ENCODE results near the gene AKAP13. TPM values are rescaled to one million over a fixed set of nuclear protein-coding genes. Genes with fewer than 3 reads are reported as not detected.

AKAP13 gene
- polyA plus RNA-seq, 1 of the 3 experiments (the other 2 are of a cell fraction) = 8.4 TPM

DNA sequence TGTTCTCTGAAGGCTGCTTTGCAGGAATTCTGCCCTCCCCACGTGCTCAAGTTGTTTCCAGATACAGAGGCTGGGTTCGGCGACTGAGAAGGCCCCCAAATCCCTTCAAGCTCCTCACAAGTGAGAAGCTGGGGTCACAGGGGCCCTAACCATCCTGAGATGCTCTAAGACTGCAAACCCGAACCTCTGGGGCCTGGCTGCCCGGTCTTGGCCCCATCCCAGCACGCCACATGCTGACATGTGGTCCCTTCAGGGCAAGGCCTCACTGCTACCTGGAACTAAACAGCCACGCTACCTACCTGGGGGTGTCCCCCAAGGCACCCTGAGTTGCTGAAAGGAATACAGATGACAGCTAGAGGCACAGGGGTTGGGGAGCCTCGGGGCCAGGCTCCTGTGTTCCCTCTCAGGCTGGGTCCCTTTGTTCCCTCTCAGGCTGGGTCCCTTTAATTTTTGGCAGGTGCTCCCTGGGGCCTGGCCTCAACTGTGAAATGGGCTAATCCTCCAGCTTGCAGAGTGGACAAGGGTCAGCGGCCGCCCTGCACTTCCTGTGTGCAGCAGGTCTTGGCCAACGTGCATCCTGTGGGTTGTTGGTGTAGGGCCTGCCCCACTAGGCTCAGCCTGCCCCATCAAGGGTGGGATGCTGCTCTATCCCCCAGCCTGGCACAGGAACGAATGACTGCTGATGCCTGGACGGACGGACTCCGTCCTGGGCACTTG is 381.8 kb downstream of the AKAP13 start:
- 0 out of 2 replicates have a peak, but pooled peaks cover 3% of the 10 kb centered on the region for H4K20me1 ChIP-seq (ENCODE audit: insufficient read depth)
- no peak overlapping the region for H3K9ac ChIP-seq
- H3K79me2 ChIP-seq (ENCODE audit: insufficient read depth) = no peaks in the 10 kb centered on the region
- POLR2A ChIA-PET = no interaction called here
- no peak overlapping the region for H2AFZ ChIP-seq (ENCODE audit: low read depth)
- no peaks in the 10 kb centered on the region for H3K9me3 ChIP-seq
- no peak for TF ChIP-seq RAD21 (IDR thresholded peaks at IDR 0.05; ENCODE audit: low read length)
- TF ChIP-seq, protein P1, sequence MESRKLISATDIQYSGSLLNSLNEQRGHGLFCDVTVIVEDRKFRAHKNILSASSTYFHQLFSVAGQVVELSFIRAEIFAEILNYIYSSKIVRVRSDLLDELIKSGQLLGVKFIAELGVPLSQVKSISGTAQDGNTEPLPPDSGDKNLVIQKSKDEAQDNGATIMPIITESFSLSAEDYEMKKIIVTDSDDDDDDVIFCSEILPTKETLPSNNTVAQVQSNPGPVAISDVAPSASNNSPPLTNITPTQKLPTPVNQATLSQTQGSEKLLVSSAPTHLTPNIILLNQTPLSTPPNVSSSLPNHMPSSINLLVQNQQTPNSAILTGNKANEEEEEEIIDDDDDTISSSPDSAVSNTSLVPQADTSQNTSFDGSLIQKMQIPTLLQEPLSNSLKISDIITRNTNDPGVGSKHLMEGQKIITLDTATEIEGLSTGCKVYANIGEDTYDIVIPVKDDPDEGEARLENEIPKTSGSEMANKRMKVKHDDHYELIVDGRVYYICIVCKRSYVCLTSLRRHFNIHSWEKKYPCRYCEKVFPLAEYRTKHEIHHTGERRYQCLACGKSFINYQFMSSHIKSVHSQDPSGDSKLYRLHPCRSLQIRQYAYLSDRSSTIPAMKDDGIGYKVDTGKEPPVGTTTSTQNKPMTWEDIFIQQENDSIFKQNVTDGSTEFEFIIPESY (IDR thresholded peaks at IDR 0.05; ENCODE audit: borderline replicate concordance, low read depth) = no peak
- TF ChIP-seq, protein P2, sequence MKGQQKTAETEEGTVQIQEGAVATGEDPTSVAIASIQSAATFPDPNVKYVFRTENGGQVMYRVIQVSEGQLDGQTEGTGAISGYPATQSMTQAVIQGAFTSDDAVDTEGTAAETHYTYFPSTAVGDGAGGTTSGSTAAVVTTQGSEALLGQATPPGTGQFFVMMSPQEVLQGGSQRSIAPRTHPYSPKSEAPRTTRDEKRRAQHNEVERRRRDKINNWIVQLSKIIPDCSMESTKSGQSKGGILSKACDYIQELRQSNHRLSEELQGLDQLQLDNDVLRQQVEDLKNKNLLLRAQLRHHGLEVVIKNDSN (IDR thresholded peaks at IDR 0.05; ENCODE audit: borderline replicate concordance, low read depth) = no peak
- TF ChIP-seq GABPA (IDR thresholded peaks at IDR 0.05; ENCODE audit: low read depth) = no peak
- TF ChIP-seq, protein P3, sequence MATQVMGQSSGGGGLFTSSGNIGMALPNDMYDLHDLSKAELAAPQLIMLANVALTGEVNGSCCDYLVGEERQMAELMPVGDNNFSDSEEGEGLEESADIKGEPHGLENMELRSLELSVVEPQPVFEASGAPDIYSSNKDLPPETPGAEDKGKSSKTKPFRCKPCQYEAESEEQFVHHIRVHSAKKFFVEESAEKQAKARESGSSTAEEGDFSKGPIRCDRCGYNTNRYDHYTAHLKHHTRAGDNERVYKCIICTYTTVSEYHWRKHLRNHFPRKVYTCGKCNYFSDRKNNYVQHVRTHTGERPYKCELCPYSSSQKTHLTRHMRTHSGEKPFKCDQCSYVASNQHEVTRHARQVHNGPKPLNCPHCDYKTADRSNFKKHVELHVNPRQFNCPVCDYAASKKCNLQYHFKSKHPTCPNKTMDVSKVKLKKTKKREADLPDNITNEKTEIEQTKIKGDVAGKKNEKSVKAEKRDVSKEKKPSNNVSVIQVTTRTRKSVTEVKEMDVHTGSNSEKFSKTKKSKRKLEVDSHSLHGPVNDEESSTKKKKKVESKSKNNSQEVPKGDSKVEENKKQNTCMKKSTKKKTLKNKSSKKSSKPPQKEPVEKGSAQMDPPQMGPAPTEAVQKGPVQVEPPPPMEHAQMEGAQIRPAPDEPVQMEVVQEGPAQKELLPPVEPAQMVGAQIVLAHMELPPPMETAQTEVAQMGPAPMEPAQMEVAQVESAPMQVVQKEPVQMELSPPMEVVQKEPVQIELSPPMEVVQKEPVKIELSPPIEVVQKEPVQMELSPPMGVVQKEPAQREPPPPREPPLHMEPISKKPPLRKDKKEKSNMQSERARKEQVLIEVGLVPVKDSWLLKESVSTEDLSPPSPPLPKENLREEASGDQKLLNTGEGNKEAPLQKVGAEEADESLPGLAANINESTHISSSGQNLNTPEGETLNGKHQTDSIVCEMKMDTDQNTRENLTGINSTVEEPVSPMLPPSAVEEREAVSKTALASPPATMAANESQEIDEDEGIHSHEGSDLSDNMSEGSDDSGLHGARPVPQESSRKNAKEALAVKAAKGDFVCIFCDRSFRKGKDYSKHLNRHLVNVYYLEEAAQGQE (IDR thresholded peaks at IDR 0.05; ENCODE audit: low read depth, low read length) = no peak
- no peak for TF ChIP-seq NFIC (IDR thresholded peaks at IDR 0.05; ENCODE audit: borderline replicate concordance)
- TF ChIP-seq, protein P4, sequence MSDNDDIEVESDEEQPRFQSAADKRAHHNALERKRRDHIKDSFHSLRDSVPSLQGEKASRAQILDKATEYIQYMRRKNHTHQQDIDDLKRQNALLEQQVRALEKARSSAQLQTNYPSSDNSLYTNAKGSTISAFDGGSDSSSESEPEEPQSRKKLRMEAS (IDR thresholded peaks at IDR 0.05; ENCODE audit: low read depth) = no peak
- no peak for TF ChIP-seq EZH2phosphoT487 (IDR thresholded peaks at IDR 0.05; ENCODE audit: borderline replicate concordance, low read depth)
- no peak for TF ChIP-seq FOXM1 (IDR thresholded peaks at IDR 0.05; ENCODE audit: low read depth)
- TF ChIP-seq TAF1 (IDR thresholded peaks at IDR 0.05; ENCODE audit: borderline replicate concordance, low read depth, low read length) = no peak
- TF ChIP-seq, protein P5, sequence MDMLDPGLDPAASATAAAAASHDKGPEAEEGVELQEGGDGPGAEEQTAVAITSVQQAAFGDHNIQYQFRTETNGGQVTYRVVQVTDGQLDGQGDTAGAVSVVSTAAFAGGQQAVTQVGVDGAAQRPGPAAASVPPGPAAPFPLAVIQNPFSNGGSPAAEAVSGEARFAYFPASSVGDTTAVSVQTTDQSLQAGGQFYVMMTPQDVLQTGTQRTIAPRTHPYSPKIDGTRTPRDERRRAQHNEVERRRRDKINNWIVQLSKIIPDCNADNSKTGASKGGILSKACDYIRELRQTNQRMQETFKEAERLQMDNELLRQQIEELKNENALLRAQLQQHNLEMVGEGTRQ (IDR thresholded peaks at IDR 0.05; ENCODE audit: borderline replicate concordance, low read depth, low read length) = no peak
- TF ChIP-seq POLR2AphosphoS5 (IDR thresholded peaks at IDR 0.05; ENCODE audit: low read depth, low read length) = no peak
- TF ChIP-seq RCOR1 (IDR thresholded peaks at IDR 0.05; ENCODE audit: low read length) = no peak
- TF ChIP-seq, protein P6, sequence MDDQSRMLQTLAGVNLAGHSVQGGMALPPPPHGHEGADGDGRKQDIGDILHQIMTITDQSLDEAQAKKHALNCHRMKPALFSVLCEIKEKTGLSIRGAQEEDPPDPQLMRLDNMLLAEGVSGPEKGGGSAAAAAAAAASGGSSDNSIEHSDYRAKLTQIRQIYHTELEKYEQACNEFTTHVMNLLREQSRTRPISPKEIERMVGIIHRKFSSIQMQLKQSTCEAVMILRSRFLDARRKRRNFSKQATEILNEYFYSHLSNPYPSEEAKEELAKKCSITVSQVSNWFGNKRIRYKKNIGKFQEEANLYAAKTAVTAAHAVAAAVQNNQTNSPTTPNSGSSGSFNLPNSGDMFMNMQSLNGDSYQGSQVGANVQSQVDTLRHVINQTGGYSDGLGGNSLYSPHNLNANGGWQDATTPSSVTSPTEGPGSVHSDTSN (IDR thresholded peaks at IDR 0.05) = no peak
- TF ChIP-seq FOSL2 (IDR thresholded peaks at IDR 0.05; ENCODE audit: borderline replicate concordance, low read depth) = no peak
- TF ChIP-seq TEAD4 (IDR thresholded peaks at IDR 0.05; ENCODE audit: borderline replicate concordance, insufficient read depth) = no peak
- no peak for TF ChIP-seq RXRA (IDR thresholded peaks at IDR 0.05; ENCODE audit: borderline replicate concordance, low read depth)
- no peak for TF ChIP-seq MXI1 (IDR thresholded peaks at IDR 0.05; ENCODE audit: low read depth, low read length)
- WGBS (ENCODE audit: low lambda C conversion rate) = 97% methylated on average over 9 of the region's 15 CpGs
- DNase-seq = no peak
- no peaks in the 10 kb centered on the region for H3K27me3 ChIP-seq (ENCODE audit: insufficient read depth)
- H3K27ac ChIP-seq (ENCODE audit: low read depth in 2 of 2, low read length in 1 of 2) = no peak overlapping the region; a peak in 1 of 4 replicates
- H3K4me3 ChIP-seq (ENCODE audit: low read depth in 2 of 2, low read length in 1 of 2) = no peak overlapping the region
- H3K4me2 ChIP-seq = no peak overlapping the region
- H3K4me1 ChIP-seq (ENCODE audit: control insufficient read depth in 1 of 2, insufficient read depth in 2 of 2, low read depth in 1 of 2, low read length in 1 of 2) = peaks cover 5 to 61% of the 10 kb centered on the region in 2 experiments; a peak in 2 of 4 replicates
- H3F3A ChIP-seq (replicated peaks; ENCODE audit: insufficient read depth) = no peaks in the 10 kb centered on the region
- no peaks in the 10 kb centered on the region for H3K9me2 ChIP-seq
- CTCF ChIA-PET = interaction anchor here (1.0 to 1.4 kb wide), 2 partner anchors 16 to 76 kb away, joined by 3 read pairs; no protein-coding TSS in a partner anchor
- peaks cover 0 to 12% of the 10 kb centered on the region in 2 experiments for H3K36me3 ChIP-seq (replicated peaks in 1 of 2; ENCODE audit: control insufficient read depth in 1 of 2, insufficient read depth in 2 of 2, low read length in 1 of 2)

All from SK-N-SH (cell line).